OCI-LY3 (cell line): ENCODE data around the gene RDX.

ENCODE experiments used
- EZH2phosphoT487 ChIP-seq: fragments of 200-600 bp; shearing (Covaris generic); IDR thresholded peaks from 2 replicates; pipeline ENCODE4 v1.6.1; 2018; ENCODE audit warnings: antibody characterized with exemption, mixed run types, low read depth
- TF ChIP-seq, protein P1 (sequence below): fragments of 200-600, 300-600 bp; sonication (generic); IDR thresholded peaks from 2 replicates; pipeline ENCODE4 v1.5.1; 2014; ENCODE audit warnings: antibody characterized with exemption, low read length, low read depth

- TF ChIP-seq, protein P1, sequence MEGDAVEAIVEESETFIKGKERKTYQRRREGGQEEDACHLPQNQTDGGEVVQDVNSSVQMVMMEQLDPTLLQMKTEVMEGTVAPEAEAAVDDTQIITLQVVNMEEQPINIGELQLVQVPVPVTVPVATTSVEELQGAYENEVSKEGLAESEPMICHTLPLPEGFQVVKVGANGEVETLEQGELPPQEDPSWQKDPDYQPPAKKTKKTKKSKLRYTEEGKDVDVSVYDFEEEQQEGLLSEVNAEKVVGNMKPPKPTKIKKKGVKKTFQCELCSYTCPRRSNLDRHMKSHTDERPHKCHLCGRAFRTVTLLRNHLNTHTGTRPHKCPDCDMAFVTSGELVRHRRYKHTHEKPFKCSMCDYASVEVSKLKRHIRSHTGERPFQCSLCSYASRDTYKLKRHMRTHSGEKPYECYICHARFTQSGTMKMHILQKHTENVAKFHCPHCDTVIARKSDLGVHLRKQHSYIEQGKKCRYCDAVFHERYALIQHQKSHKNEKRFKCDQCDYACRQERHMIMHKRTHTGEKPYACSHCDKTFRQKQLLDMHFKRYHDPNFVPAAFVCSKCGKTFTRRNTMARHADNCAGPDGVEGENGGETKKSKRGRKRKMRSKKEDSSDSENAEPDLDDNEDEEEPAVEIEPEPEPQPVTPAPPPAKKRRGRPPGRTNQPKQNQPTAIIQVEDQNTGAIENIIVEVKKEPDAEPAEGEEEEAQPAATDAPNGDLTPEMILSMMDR, result no peak
- TF ChIP-seq EZH2phosphoT487, result no peak
Measured at GRCh38 chr11:110148775-110149744, 147.4 kb downstream of the RDX start.
